ENCODE measurements around the gene ZBTB16.

The ZBTB16 gene

GRCh38 chr11:114169321-114169749 is 109.8 kb downstream of the ZBTB16 start:
- no peak for TF ChIP-seq CTCF (IDR thresholded peaks at IDR 0.05; ENCODE audit: insufficient read depth, missing control alignments)
- FAIRE-seq: no peak
- no peak for DNase-seq (ENCODE audit: insufficient read length, low spot score)

GRCh38 chr11:114169821-114170220 is 110.3 kb downstream of the ZBTB16 start:
- TF ChIP-seq CTCF (IDR thresholded peaks at IDR 0.05; ENCODE audit: insufficient read depth, missing control alignments): no peak
- no peak for DNase-seq (ENCODE audit: insufficient read length, low spot score)
- FAIRE-seq: no peak

- TF ChIP-seq CTCF (IDR thresholded peaks at IDR 0.05; ENCODE audit: insufficient read depth, missing control alignments): no peak
- FAIRE-seq (no peak), DNase-seq (ENCODE audit: insufficient read length, low spot score) (no peak)
Observed at GRCh38 chr11:114170226-114170625, 110.7 kb downstream of the ZBTB16 start.

GRCh38 chr11:114171257-114172054 is 111.9 kb downstream of the ZBTB16 start:
- no peak for TF ChIP-seq CTCF (IDR thresholded peaks at IDR 0.05; ENCODE audit: insufficient read depth, missing control alignments)
- no peak for DNase-seq (ENCODE audit: insufficient read length, low spot score)
- no peak for FAIRE-seq

- DNase-seq (ENCODE audit: insufficient read length, low spot score): no peak
- FAIRE-seq: no peak
- TF ChIP-seq CTCF (IDR thresholded peaks at IDR 0.05; ENCODE audit: insufficient read depth, missing control alignments): no peak
Observed at GRCh38 chr11:114172055-114172861, 112.7 kb downstream of the ZBTB16 start.

GRCh38 chr11:114172871-114173444 is 113.4 kb downstream of the ZBTB16 start:
- FAIRE-seq (no peak), DNase-seq (ENCODE audit: insufficient read length, low spot score) (no peak)
- TF ChIP-seq CTCF (IDR thresholded peaks at IDR 0.05; ENCODE audit: insufficient read depth, missing control alignments): no peak

Data from D721Med (cell line).